ENCODE data around the gene DMTF1.

DMTF1 gene

DNA sequence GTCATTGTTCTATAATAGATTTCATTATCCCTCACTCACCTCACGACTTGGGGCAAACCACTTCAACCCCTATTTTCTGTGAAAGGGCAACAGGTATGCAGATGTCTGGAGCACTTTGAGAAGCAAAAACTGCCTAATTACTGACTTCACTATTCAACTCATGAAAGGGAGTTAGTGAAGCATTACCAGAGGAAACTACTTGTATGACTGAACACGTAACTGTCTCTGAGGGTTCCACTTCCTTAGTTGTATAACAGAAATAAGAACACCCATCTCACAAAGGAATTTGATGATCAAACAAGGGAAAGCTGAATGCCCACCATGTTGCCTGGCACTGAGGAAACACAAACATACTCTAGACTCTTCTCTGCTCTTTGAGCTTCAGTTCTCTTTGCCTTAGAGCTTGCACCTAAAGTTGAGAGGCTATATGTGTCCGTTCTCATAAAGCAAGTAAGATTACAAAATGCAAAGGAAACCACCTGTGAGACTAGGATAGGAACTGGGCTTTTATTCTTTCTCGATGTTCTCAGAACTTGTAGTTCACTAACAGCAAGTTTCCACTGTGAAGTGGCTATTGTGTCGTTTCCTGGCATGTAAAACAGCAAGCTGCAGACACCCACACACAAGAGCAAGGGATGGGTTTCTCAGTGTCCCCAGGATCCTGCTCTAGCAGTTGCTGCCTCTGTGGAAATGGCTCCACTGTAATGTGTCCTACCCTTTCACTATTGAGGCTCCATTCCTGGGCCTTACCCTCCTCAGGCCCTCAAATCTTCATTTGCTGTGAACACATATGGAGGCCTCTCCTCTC lies 64.7 kb downstream of the DMTF1 start:
- H3K9ac ChIP-seq (ENCODE audit: low read length): no peak overlapping the region
- peaks cover 3% of the 10 kb centered on the region for H3K36me3 ChIP-seq (ENCODE audit: control insufficient read depth, low read depth, low read length)
- H3K4me3 ChIP-seq (ENCODE audit: low read length): no peak overlapping the region
- H3K4me1 ChIP-seq (ENCODE audit: control insufficient read depth, low read depth, low read length): peaks cover 14% of the 10 kb centered on the region
- H3K27ac ChIP-seq (ENCODE audit: low read length): no peak overlapping the region
- peaks cover 15% of the 10 kb centered on the region for H3K27me3 ChIP-seq (ENCODE audit: control insufficient read depth, insufficient read depth, low read length)
- H3K9me3 ChIP-seq (ENCODE audit: control insufficient read depth, low read depth, low read length): no peaks in the 10 kb centered on the region

DNA sequence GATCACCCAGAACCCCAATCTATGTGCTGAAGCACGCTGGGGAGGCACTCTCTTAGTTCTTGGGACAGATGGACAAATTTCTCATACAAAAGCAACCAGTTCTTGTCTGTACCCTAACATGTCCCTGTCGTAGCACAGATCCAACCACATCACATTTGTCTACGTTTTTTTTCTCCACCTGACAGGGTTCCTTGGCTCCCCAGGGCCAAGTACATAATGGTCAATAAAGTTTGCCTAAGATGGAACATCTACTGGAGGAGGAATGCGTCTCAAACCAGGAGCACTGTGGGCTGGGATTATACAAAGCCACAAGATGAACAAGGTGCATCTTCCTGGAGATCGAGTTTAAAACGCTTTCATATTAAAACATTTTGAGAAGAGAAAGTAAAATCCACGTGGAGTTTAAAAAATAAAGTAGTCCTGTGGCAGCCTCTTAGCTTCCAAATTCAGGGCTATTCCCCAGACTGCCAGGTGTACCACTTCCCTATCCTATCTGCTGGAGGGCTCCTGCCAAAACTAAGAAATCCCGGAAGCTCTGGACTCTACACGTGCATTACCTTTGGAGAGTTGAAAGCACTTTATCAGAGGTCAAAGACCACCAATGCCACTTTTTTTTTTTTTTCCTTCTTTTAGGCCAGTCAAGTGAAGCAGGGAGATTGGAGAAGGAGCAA lies 65.9 kb downstream of the DMTF1 start:
- no peak overlapping the region for H3K9ac ChIP-seq (ENCODE audit: low read length)
- no peaks in the 10 kb centered on the region for H3K9me3 ChIP-seq (ENCODE audit: control insufficient read depth, low read depth, low read length)
- H3K27me3 ChIP-seq (ENCODE audit: control insufficient read depth, insufficient read depth, low read length): peaks cover 27% of the 10 kb centered on the region
- H3K27ac ChIP-seq (ENCODE audit: low read length): no peak overlapping the region
- peaks cover 3% of the 10 kb centered on the region for H3K36me3 ChIP-seq (ENCODE audit: control insufficient read depth, low read depth, low read length)
- H3K4me3 ChIP-seq (ENCODE audit: low read length): no peak overlapping the region
- peaks cover 14% of the 10 kb centered on the region for H3K4me1 ChIP-seq (ENCODE audit: control insufficient read depth, low read depth, low read length)

DNA sequence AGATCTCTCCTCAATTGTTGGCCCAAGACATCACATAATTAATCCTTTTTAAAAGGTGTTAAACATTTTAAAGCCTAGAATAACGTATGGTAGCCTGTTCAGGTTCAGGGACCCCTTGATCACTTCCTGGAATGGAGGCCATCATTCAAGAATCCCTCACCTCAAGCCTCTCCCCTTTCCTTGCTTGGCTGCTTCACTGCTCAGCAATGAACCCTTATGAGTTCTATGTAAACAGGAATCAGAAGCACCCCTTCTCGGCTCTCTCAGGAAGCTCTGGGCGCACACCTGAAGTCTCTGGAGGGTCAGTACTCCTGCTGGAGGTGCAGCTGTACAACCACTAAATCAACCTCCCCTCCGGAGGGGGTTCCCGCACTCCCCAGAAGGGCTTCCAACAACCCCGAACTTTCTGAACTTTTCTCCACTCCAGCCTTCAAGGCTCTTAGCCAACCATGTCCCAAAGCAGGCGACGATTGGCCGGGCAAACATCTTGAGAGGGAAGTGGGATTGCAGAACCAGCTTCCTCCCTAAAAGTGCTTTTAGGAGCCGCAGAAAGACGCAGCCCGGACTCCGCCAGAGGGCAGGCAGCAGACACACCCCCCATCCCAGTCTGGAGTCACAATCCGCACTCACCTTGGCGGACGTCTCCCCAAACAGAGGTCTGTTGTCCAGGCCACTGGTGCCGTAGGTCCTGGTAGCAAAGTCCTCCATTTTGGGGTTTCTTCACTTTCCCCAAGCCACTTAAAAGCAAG lies 66.7 kb downstream of the DMTF1 start:
- Histone ChIP-seq H3K4me3 (ENCODE audit: low read length) (peak overlapping the region; percentile 95), H3K27ac (ENCODE audit: low read length) (no peak overlapping the region), H3K27me3 (ENCODE audit: control insufficient read depth, insufficient read depth, low read length) (peaks cover 32% of the 10 kb centered on the region), H3K9ac (ENCODE audit: low read length) (peak overlapping the region; percentile 76), H3K9me3 (ENCODE audit: control insufficient read depth, low read depth, low read length) (no peaks in the 10 kb centered on the region), H3K4me1 (ENCODE audit: control insufficient read depth, low read depth, low read length) (peaks cover 11% of the 10 kb centered on the region), H3K36me3 (ENCODE audit: control insufficient read depth, low read depth, low read length) (peaks cover 3% of the 10 kb centered on the region)

DNA sequence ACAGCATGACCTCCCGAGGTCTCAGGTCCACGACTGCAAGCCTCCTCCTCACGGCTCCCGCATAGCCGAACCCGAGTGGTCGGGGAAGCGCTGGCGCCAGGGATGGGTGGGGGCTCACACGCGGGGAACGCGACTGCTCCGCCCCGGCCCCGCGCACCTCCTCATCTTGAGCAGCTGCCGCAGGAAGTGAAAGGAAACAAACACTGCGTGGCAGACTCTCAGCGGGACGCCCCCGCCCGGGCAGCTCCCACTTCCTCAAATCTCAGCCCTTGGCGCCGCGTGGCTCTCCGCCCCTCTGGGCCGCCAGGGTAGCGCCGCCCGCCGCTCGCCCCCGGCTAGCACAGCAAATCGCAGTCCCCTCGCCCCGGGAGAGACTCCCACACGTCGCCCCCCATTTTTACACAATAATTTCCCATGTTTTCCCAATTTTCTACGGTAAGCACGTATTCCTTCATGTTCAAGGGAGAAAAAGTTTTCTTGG lies 67.3 kb downstream of the DMTF1 start, which contains the start of gene TMEM243:
Gene TMEM243, minus strand, starts transcription at position 188 of the 481 bp plus-strand sequence. CDS start 229 bp downstream, outside the sequence.
- Histone ChIP-seq H3K4me1 (ENCODE audit: control insufficient read depth, low read depth, low read length) (peaks cover 10% of the 10 kb centered on the region), H3K36me3 (ENCODE audit: control insufficient read depth, low read depth, low read length) (peaks cover 3% of the 10 kb centered on the region), H3K9me3 (ENCODE audit: control insufficient read depth, low read depth, low read length) (no peaks in the 10 kb centered on the region), H3K9ac (ENCODE audit: low read length) (peak within 1 kb of the TSS; percentile 76), H3K27ac (ENCODE audit: low read length) (no peak within 1 kb of the TSS), H3K4me3 (ENCODE audit: low read length) (peak within 1 kb of the TSS; percentile 95), H3K27me3 (ENCODE audit: control insufficient read depth, insufficient read depth, low read length) (peaks cover 32% of the 10 kb centered on the region)

DNA sequence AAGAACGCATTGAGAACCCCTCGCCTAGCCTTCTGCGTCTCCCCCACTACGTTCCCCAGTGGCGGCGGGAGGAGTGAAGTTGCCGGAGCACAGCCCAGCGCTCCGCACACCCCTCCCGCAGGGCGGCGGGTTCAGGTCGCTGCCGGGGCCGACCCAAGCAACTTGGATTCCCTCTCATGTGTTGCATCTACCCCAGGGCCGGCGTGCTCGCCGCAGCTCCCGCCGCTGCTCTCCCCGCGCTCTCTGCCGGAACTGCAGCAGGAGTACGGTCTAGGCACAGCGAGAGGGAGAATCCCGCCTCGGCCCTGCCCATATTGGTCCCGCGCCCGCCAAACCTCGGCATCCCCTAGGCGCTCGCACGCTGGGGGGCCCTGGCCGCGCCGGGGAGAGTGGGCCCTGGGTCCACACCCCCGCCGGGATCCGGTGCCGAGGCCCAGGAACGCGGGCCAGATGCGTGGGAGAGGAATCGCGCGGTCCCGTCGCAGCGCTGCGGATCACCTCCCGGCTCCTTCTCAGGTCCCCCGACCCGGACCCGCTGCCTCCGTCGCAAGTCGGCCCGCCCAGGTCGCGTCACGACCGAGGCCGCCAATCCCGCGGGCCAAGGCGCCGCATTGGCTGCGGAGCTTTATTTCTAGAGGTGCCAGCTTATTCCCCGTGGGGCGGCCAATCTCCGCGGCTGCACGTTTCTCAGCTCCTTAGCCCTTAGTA lies 67.9 kb downstream of the DMTF1 start:
- peak overlapping the region; percentile 76 for H3K9ac ChIP-seq (ENCODE audit: low read length)
- H3K4me3 ChIP-seq (ENCODE audit: low read length): peak overlapping the region; percentile 95
- peaks cover 3% of the 10 kb centered on the region for H3K36me3 ChIP-seq (ENCODE audit: control insufficient read depth, low read depth, low read length)
- H3K9me3 ChIP-seq (ENCODE audit: control insufficient read depth, low read depth, low read length): no peaks in the 10 kb centered on the region
- no peak overlapping the region for H3K27ac ChIP-seq (ENCODE audit: low read length)
- H3K27me3 ChIP-seq (ENCODE audit: control insufficient read depth, insufficient read depth, low read length): peaks cover 32% of the 10 kb centered on the region
- peaks cover 10% of the 10 kb centered on the region for H3K4me1 ChIP-seq (ENCODE audit: control insufficient read depth, low read depth, low read length)

DNA sequence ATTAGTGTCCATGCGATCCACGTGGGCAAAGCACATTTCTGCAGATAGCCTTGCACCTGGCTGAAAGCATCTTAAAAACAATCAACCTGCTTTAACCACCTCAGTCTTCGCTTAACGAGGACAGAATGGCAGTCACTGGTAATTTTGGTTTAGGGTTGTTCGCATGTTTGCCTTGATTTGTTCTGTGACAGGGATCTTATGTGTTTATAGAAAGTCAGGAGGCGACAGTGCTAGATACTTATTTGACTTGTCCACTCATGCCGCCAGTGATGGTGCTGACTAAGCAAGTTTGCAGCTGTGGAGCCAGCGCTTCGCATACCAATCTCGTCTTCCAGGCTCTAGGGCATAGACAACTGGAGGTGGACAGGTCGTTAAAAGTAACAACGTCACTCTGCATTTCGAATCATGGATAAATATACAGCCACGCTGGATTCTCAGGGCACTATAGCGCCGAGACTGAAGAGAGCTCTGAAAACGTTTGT lies 68.5 kb downstream of the DMTF1 start:
- H3K9me3 ChIP-seq (ENCODE audit: control insufficient read depth, low read depth, low read length): no peaks in the 10 kb centered on the region
- H3K36me3 ChIP-seq (ENCODE audit: control insufficient read depth, low read depth, low read length): peaks cover 3% of the 10 kb centered on the region
- H3K4me3 ChIP-seq (ENCODE audit: low read length): peak overlapping the region; percentile 95
- H3K4me1 ChIP-seq (ENCODE audit: control insufficient read depth, low read depth, low read length): peaks cover 10% of the 10 kb centered on the region
- H3K27me3 ChIP-seq (ENCODE audit: control insufficient read depth, insufficient read depth, low read length): peaks cover 32% of the 10 kb centered on the region
- no peak overlapping the region for H3K27ac ChIP-seq (ENCODE audit: low read length)
- H3K9ac ChIP-seq (ENCODE audit: low read length): peak overlapping the region; percentile 76

DNA sequence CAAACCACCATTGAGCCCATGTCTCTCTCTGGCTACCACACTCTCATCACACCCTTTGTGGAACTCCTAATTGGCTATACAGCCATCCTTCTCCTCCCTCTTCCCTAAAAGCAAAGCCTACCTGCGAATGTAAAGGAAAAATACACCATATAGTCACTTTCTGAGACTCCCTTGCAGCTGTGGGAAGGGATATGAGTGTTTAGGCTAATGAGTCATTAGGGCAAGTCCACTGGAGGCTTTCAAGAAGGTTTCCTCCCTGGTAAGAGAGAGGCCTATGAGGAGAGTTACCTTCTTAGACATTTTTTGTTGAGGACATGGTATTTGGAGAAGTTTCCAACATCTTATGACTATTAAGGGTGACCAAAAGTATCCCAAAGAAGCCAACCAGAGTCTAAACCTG lies 71.4 kb downstream of the DMTF1 start:
- no peaks in the 10 kb centered on the region for H3K36me3 ChIP-seq (ENCODE audit: control insufficient read depth, low read depth, low read length)
- H3K27ac ChIP-seq (ENCODE audit: low read length): no peak overlapping the region
- no peak overlapping the region for H3K9ac ChIP-seq (ENCODE audit: low read length)
- H3K4me1 ChIP-seq (ENCODE audit: control insufficient read depth, low read depth, low read length): peaks cover 7% of the 10 kb centered on the region
- H3K27me3 ChIP-seq (ENCODE audit: control insufficient read depth, insufficient read depth, low read length): peaks cover 32% of the 10 kb centered on the region
- no peak overlapping the region for H3K4me3 ChIP-seq (ENCODE audit: low read length)
- H3K9me3 ChIP-seq (ENCODE audit: control insufficient read depth, low read depth, low read length): no peaks in the 10 kb centered on the region

DNA sequence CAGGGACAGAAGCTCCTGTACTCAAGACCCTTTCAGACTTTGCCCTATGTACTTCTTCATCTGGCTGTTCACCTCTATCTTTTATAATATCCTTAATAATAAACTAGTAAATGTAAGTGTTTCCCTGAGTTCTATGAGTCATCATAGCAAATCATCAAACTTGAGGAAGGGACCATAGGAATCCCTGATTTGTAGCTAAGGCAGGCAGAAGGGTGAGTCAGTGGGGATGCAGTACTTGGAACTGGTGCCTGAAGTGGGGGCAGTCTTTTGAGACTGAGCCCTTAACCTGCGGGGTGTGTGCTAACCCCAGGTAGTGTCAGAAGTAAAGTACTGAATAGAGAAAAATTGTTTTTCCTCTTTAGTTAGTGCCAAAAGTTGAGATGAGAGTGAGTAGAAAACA lies 73.4 kb downstream of the DMTF1 start:
- no peak overlapping the region for H3K27ac ChIP-seq (ENCODE audit: low read length)
- H3K27me3 ChIP-seq (ENCODE audit: control insufficient read depth, insufficient read depth, low read length): peaks cover 30% of the 10 kb centered on the region
- peaks cover 3% of the 10 kb centered on the region for H3K4me1 ChIP-seq (ENCODE audit: control insufficient read depth, low read depth, low read length)
- H3K9ac ChIP-seq (ENCODE audit: low read length): no peak overlapping the region
- no peaks in the 10 kb centered on the region for H3K9me3 ChIP-seq (ENCODE audit: control insufficient read depth, low read depth, low read length)
- H3K36me3 ChIP-seq (ENCODE audit: control insufficient read depth, low read depth, low read length): no peaks in the 10 kb centered on the region
- no peak overlapping the region for H3K4me3 ChIP-seq (ENCODE audit: low read length)

DNA sequence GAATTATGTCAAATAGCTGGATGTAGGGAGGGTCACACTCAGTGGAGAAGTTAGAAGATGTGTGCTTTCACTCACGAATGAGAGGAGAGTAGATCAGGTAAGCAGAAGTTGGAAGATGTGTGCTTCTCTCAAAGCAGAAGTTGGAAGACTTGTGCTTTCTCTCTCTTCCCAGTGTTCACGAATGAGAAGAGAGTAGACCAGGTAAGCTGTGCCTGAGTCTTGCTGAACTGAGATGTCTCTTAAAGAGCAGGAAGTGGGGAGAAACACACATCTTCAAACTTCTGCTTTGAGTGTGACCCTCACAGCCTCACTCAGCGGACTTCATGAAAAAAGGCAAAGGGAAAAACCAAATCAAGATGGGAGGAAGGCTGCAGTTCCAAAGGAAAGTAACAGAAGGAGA lies 74.2 kb downstream of the DMTF1 start:
- Histone ChIP-seq H3K27me3 (ENCODE audit: control insufficient read depth, insufficient read depth, low read length) (peaks cover 22% of the 10 kb centered on the region), H3K4me3 (ENCODE audit: low read length) (no peak overlapping the region), H3K4me1 (ENCODE audit: control insufficient read depth, low read depth, low read length) (no peaks in the 10 kb centered on the region), H3K9me3 (ENCODE audit: control insufficient read depth, low read depth, low read length) (no peaks in the 10 kb centered on the region), H3K9ac (ENCODE audit: low read length) (no peak overlapping the region), H3K27ac (ENCODE audit: low read length) (no peak overlapping the region), H3K36me3 (ENCODE audit: control insufficient read depth, low read depth, low read length) (no peaks in the 10 kb centered on the region)

DNA sequence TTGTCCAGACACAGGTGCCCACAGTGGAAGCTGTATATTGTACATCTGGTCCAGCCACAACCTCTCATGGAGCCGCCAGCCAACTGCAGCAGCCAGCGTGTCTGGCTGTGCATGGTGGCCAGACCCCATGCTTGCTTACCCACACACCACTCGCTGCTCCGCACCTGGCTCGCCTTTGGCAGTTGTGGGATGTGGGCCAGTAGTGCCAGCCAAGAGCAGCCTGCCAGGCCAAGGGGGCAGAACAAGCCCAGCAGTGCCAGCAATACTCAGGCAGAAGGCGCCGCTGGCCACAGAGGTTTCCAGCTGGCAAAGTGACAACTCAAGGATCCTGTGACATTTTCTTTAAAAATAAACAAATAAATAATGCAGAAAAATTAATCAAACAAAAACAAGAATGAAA lies 79.0 kb downstream of the DMTF1 start:
- H3K4me3 ChIP-seq (ENCODE audit: low read length): no peak overlapping the region
- no peaks in the 10 kb centered on the region for H3K36me3 ChIP-seq (ENCODE audit: control insufficient read depth, low read depth, low read length)
- no peaks in the 10 kb centered on the region for H3K9me3 ChIP-seq (ENCODE audit: control insufficient read depth, low read depth, low read length)
- no peaks in the 10 kb centered on the region for H3K4me1 ChIP-seq (ENCODE audit: control insufficient read depth, low read depth, low read length)
- H3K27ac ChIP-seq (ENCODE audit: low read length): no peak overlapping the region
- no peak overlapping the region for H3K9ac ChIP-seq (ENCODE audit: low read length)
- H3K27me3 ChIP-seq (ENCODE audit: control insufficient read depth, insufficient read depth, low read length): no peaks in the 10 kb centered on the region

DNA sequence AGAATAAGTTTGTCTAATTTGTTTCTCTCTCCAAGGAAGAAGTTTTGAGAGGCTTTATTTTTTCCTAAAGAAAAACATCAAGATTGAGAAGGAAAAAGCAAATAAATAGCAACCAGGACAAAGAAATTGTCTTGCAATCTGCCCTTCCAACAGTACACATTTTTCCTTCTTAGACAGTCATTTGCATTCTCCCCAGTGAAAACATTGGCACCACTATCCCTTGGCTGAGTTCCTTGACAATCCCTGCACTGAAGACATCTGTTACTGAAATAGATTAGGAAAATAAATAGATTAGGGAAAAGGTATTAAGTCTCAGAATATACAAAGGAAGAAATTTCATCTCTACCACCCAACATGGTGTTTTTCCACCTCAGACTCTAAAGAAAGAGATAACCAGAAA lies 79.5 kb downstream of the DMTF1 start:
- Histone ChIP-seq H3K27ac (ENCODE audit: low read length) (no peak overlapping the region), H3K9ac (ENCODE audit: low read length) (no peak overlapping the region), H3K27me3 (ENCODE audit: control insufficient read depth, insufficient read depth, low read length) (no peaks in the 10 kb centered on the region), H3K4me3 (ENCODE audit: low read length) (no peak overlapping the region), H3K9me3 (ENCODE audit: control insufficient read depth, low read depth, low read length) (no peaks in the 10 kb centered on the region), H3K4me1 (ENCODE audit: control insufficient read depth, low read depth, low read length) (no peaks in the 10 kb centered on the region), H3K36me3 (ENCODE audit: control insufficient read depth, low read depth, low read length) (no peaks in the 10 kb centered on the region)

Measured in iPS-18a (cell line).